D721Med (cell line): Measurements from ENCODE around the gene TUBB2B.
"Not testable (repeated sequence)": the region's sequence is repeated elsewhere in the genome, so short reads cannot be mapped to it uniquely, and the experiment has no call there.

Experiments
- DNase-seq: peaks from one replicate; pipeline ENCODE4 v3.0.0; 2011; ENCODE audit warnings: low spot score; ENCODE audit not compliant: insufficient read length
- FAIRE-seq: peaks from 2 replicates; lab custom pipeline; 2011; peaks lifted over from hg19 to GRCh38; lab: Jason Lieb, UNC
- CTCF ChIP-seq: IDR thresholded peaks from 2 replicates; pipeline ENCODE4 v1.5.1; 2012; ENCODE audit warnings: mild to moderate bottlenecking, control low read depth; ENCODE audit not compliant: insufficient read depth; ENCODE audit errors: missing control alignments

Gene TUBB2B

GRCh38 chr6:3193102-3193849 lies 34.2 kb downstream of the TUBB2B start:
- FAIRE-seq (no peak), DNase-seq (no peak)
- no peak for TF ChIP-seq CTCF

- no peak for TF ChIP-seq CTCF
- no peak for DNase-seq
- FAIRE-seq: no peak
Measured at GRCh38 chr6:3190779-3191178, 36.7 kb downstream of the TUBB2B start.

GRCh38 chr6:3190056-3190455 lies 37.4 kb downstream of the TUBB2B start:
- FAIRE-seq (no peak), DNase-seq (no peak)
- no peak for TF ChIP-seq CTCF

GRCh38 chr6:3189192-3189591 lies 38.3 kb downstream of the TUBB2B start:
- not testable (repeated sequence) for FAIRE-seq, DNase-seq

- TF ChIP-seq CTCF: no peak
- no peak for FAIRE-seq
- DNase-seq: no peak
Measured at GRCh38 chr6:3188262-3188661, 39.2 kb downstream of the TUBB2B start.

GRCh38 chr6:3186974-3187382 lies 40.5 kb downstream of the TUBB2B start:
- DNase-seq (no peak), FAIRE-seq (no peak)
- no peak for TF ChIP-seq CTCF

- DNase-seq (no peak), FAIRE-seq (no peak)
- no peak for TF ChIP-seq CTCF
Measured at GRCh38 chr6:3183066-3183465, 44.4 kb downstream of the TUBB2B start.
